HepG2 (cell line): ENCODE measurements around the gene IZUMO4. TPM values are rescaled to one million over a fixed set of nuclear protein-coding genes. Genes with fewer than 3 reads are reported as not detected.

Experiments used
- AHR ChIP-seq: IDR thresholded peaks from 2 replicates; pipeline ENCODE4 v1.6.1; 2018; ENCODE audit warnings: missing genetic modification reagents, missing compliant biosample characterization
- AKAP8 ChIP-seq: sonication (generic); formaldehyde crosslinking; IDR thresholded peaks from 2 replicates; pipeline ENCODE4 v1.5.1; 2020; ENCODE audit warnings: mild to moderate bottlenecking, missing genetic modification reagents
- CHD2 ChIP-seq: IDR thresholded peaks from 2 replicates; pipeline ENCODE4 v1.6.1; 2011; ENCODE audit warnings: low read depth, low read length, improper control_type of control experiment
- CTCF ChIP-seq: sonication (generic); formaldehyde crosslinking; IDR thresholded peaks from 2 replicates; pipeline ENCODE4 v1.5.0; 2020; ENCODE audit warnings: mild to moderate bottlenecking, missing genetic modification reagents, moderate library complexity
- FOXA3 ChIP-seq: IDR thresholded peaks from 2 replicates; pipeline ENCODE4 v1.6.1; 2016; ENCODE audit warnings: missing genetic modification reagents, missing compliant biosample characterization
- GPN1 ChIP-seq: sonication (generic); formaldehyde crosslinking; IDR thresholded peaks from 2 replicates; pipeline ENCODE4 v1.5.1; 2020; ENCODE audit warnings: missing genetic modification reagents, borderline replicate concordance
- KMT2A ChIP-seq: sonication (generic); formaldehyde crosslinking; IDR thresholded peaks from 2 replicates; pipeline ENCODE4 v1.4.0; 2020; ENCODE audit warnings: missing genetic modification reagents
- MAF1 ChIP-seq: sonication (generic); formaldehyde crosslinking; IDR thresholded peaks from 2 replicates; pipeline ENCODE4 v1.5.0; 2020; ENCODE audit warnings: missing genetic modification reagents, borderline replicate concordance
- MEF2D ChIP-seq: sonication (generic); formaldehyde crosslinking; IDR thresholded peaks from 2 replicates; pipeline ENCODE4 v1.5.1; 2020; ENCODE audit warnings: mild to moderate bottlenecking, missing genetic modification reagents
- MXD1 ChIP-seq: sonication (generic); formaldehyde crosslinking; IDR thresholded peaks from 2 replicates; pipeline ENCODE4 v1.4.0; 2020; ENCODE audit warnings: mild to moderate bottlenecking, missing genetic modification reagents
- NR2C2 ChIP-seq: sonication (generic); formaldehyde crosslinking; IDR thresholded peaks from 2 replicates; pipeline ENCODE4 v1.4.0; 2020; ENCODE audit warnings: missing genetic modification reagents, mild to moderate bottlenecking, moderate library complexity, borderline replicate concordance
- NR2F6 ChIP-seq, 2 experiments: IDR thresholded peaks; 2 replicates each; pipeline ENCODE4 v1.6.1; 2016; ENCODE audit warnings: antibody characterized with exemption in 1 of 2, mild to moderate bottlenecking in 1 of 2
- RBM39 ChIP-seq: fragments of 200-400 bp; formaldehyde crosslinking; IDR thresholded peaks from one replicate; pipeline ENCODE4 v1.6.1; 2018; ENCODE audit warnings: antibody characterized with exemption, mild to moderate bottlenecking, low read depth, low read length; ENCODE audit not compliant: poor library complexity, severe bottlenecking
- SETDB1 ChIP-seq: sonication (generic); formaldehyde crosslinking; IDR thresholded peaks from 2 replicates; pipeline ENCODE4 v1.5.1; 2020; ENCODE audit warnings: missing genetic modification reagents, mild to moderate bottlenecking, borderline replicate concordance
- SOX13 ChIP-seq, 3 experiments: fragments of 450-650 bp in 1 of 3; sonication (generic) in 1 of 3; formaldehyde crosslinking in 1 of 3; IDR thresholded peaks in 2 of 3; conservative IDR thresholded peaks in 1 of 3; 2 replicates each; pipeline versions ENCODE4 v1.5.0 to v1.6.1; 2016 to 2020; ENCODE audit warnings: antibody characterized with exemption in 1 of 3, mild to moderate bottlenecking in 1 of 3, missing compliant biosample characterization in 1 of 3, missing genetic modification reagents in 1 of 3, moderate library complexity in 1 of 3
- TGIF2 ChIP-seq: IDR thresholded peaks from 2 replicates; pipeline ENCODE4 v1.6.1; 2016; ENCODE audit warnings: control low read depth, missing compliant biosample characterization
- THRA ChIP-seq: sonication (generic); formaldehyde crosslinking; IDR thresholded peaks from 2 replicates; pipeline ENCODE4 v1.4.0; 2020; ENCODE audit warnings: missing genetic modification reagents, borderline replicate concordance
- ZKSCAN5 ChIP-seq: sonication (generic); formaldehyde crosslinking; IDR thresholded peaks from 2 replicates; pipeline ENCODE4 v1.5.1; 2020; ENCODE audit warnings: mild to moderate bottlenecking, missing genetic modification reagents
- ZNF232 ChIP-seq: sonication (generic); formaldehyde crosslinking; IDR thresholded peaks from 2 replicates; pipeline ENCODE4 v1.4.0; 2020; ENCODE audit warnings: missing genetic modification reagents, borderline replicate concordance
- ZNF292 ChIP-seq: sonication (generic); formaldehyde crosslinking; IDR thresholded peaks from 2 replicates; pipeline ENCODE4 v1.8.1; 2022; ENCODE audit warnings: mild to moderate bottlenecking, low read depth, missing genetic modification reagents, borderline replicate concordance
- ZNF333 ChIP-seq: sonication (generic); formaldehyde crosslinking; IDR thresholded peaks from 2 replicates; pipeline ENCODE4 v1.4.0; 2020; ENCODE audit warnings: mild to moderate bottlenecking, missing genetic modification reagents, borderline replicate concordance
- ZNF441 ChIP-seq: sonication (generic); formaldehyde crosslinking; IDR thresholded peaks from 2 replicates; pipeline ENCODE4 v1.7.0; 2021; ENCODE audit warnings: missing genetic modification reagents, borderline replicate concordance
- ZNF513 ChIP-seq: sonication (generic); formaldehyde crosslinking; conservative IDR thresholded peaks from 2 replicates; pipeline ENCODE4 v1.5.0; 2020; ENCODE audit warnings: missing genetic modification reagents
- ZNF644 ChIP-seq: IDR thresholded peaks from 2 replicates; pipeline ENCODE4 v1.6.1; 2016; ENCODE audit warnings: low read depth
- polyA plus RNA-seq, 8 experiments: library from polyadenylated mRNA; depleted of rRNA in 3 of 8; stranded (reverse) in 7 of 8; unstranded in 1 of 8; fragments of >200 nt; fragmentation: Illumina TruSeq in 4 of 8; extraction: Trizol in 4 of 8; gene quantifications; 2 replicates each; pipeline versions ENCODE4 v1.2.1 to v1.2.3, GENCODE V29; 2011 to 2016; ENCODE audit warnings: low read depth in 4 of 8, missing spikeins in 1 of 8, mixed read lengths in 1 of 8; ENCODE audit not compliant: insufficient read depth in 1 of 8
- total RNA-seq, 5 experiments: library from RNA; depleted of rRNA; stranded (reverse); fragments of >200 nt; fragmentation: Illumina TruSeq; extraction: Trizol; gene quantifications; 2 replicates each; pipeline ENCODE4 v1.2.3, GENCODE V29; 2016; ENCODE audit warnings: low read depth in 1 of 5

IZUMO4 gene
- total and polyA plus RNA-seq, 2 of the 13 experiments (the other 11 are each of a cell fraction or from before 2014, with no cell fraction given) = 0.77 to 3.9 TPM

GRCh38 chr19:2059422-2060201, 37.1 kb upstream of the IZUMO4 start (continued):
- no peak for TF ChIP-seq ZNF232 (CRISPR knock-in tag)
- TF ChIP-seq RBM39 = peak; percentile 16
- TF ChIP-seq ZNF292 = peak; percentile 43
- TF ChIP-seq MAF1 (CRISPR knock-in tag) = 0 out of 2 replicates have a peak, but pooled peaks have one; percentile 31
- peak; percentile 68 for TF ChIP-seq NR2F6 (IDR thresholded peaks at IDR 0.05)
- TF ChIP-seq NR2F6 (CRISPR knock-in tag; IDR thresholded peaks at IDR 0.05) = peak; percentile 77
- no peak; the same call in 1 of the 2 replicates for TF ChIP-seq SOX13 (IDR thresholded peaks at IDR 0.05)
- TF ChIP-seq SOX13 (CRISPR knock-in tag; conservative IDR thresholded peaks at IDR 0.05 in 1 of 2, IDR thresholded peaks at IDR 0.05 in 1 of 2) = peak in 1 of 2 experiments; percentile 57; a peak in 1 of 4 replicates
- no peak for TF ChIP-seq ZKSCAN5 (CRISPR knock-in tag)
- TF ChIP-seq ZNF441 (CRISPR knock-in tag) = no peak; the same call in 1 of the 2 replicates
- TF ChIP-seq AKAP8 (CRISPR knock-in tag) = peak; percentile 91
- no peak for TF ChIP-seq ZNF333 (CRISPR knock-in tag)
- peak; percentile 71 for TF ChIP-seq THRA (CRISPR knock-in tag)
- TF ChIP-seq FOXA3 = 0 out of 2 replicates have a peak, but pooled peaks have one; percentile 11
- TF ChIP-seq NR2C2 (CRISPR knock-in tag) = peak; percentile 74; the same call in 1 of the 2 replicates
- no peak; the same call in 1 of the 2 replicates for TF ChIP-seq KMT2A (CRISPR knock-in tag)
- no peak for TF ChIP-seq ZNF513 (CRISPR knock-in tag)
- TF ChIP-seq ZNF644 (CRISPR knock-in tag) = no peak
- no peak for TF ChIP-seq SETDB1 (CRISPR knock-in tag)
- 0 out of 2 replicates have a peak, but pooled peaks have one; percentile 31 for TF ChIP-seq AHR (CRISPR knock-in tag)
- no peak for TF ChIP-seq CHD2
- peak; percentile 95 for TF ChIP-seq MXD1 (CRISPR knock-in tag)
- peak; percentile 70; the same call in 1 of the 2 replicates for TF ChIP-seq TGIF2
- 0 out of 2 replicates have a peak, but pooled peaks have one; percentile 31 for TF ChIP-seq MEF2D (CRISPR knock-in tag)
- peak; percentile 56; the same call in 1 of the 2 replicates for TF ChIP-seq GPN1 (CRISPR knock-in tag)
- peak; percentile 17; the same call in 1 of the 2 replicates for TF ChIP-seq CTCF (CRISPR knock-in tag)
